Cardiac muscle cell (in vitro differentiated cells and primary cell): ENCODE measurements around the gene IRAK3. TPM values are rescaled to one million over a fixed set of nuclear protein-coding genes. Genes with fewer than 3 reads are reported as not detected.

Experiments used
- DNase-seq, 2 donors: peaks; one replicate each; pipeline versions ENCODE4 v3.0.0 to v3.0.0-alpha.2; 2010 to 2017; ENCODE audit warnings: low read depth in 1 of 2, low spot score in 1 of 2
- H3K27ac ChIP-seq: fragments of 200-600 bp; sonication (generic); 2 replicates; pipeline ENCODE4 v1.5.1; 2016
- H3K27me3 ChIP-seq: fragments of 200-600 bp; sonication (generic); 2 replicates; pipeline ENCODE4 v1.6.0; 2016; ENCODE audit warnings: control low read depth
- H3K36me3 ChIP-seq: fragments of 200-600 bp; sonication (generic); 2 replicates; pipeline ENCODE4 v1.5.1; 2016; ENCODE audit warnings: control low read depth
- H3K4me1 ChIP-seq: fragments of 200-600 bp; sonication (generic); 2 replicates; pipeline ENCODE4 v1.8.1; 2017; ENCODE audit warnings: low read depth, mild to moderate bottlenecking, mixed run types
- H3K4me3 ChIP-seq: fragments of 200-600 bp; sonication (generic); 2 replicates; pipeline ENCODE4 v1.5.1; 2016; ENCODE audit warnings: mild to moderate bottlenecking
- H3K9me3 ChIP-seq: fragments of 200-600 bp; sonication (generic); 2 replicates; pipeline ENCODE4 v1.5.1; 2017; ENCODE audit warnings: low read depth, mild to moderate bottlenecking, control low read depth
- CTCF ChIP-seq: IDR thresholded peaks from 2 replicates; pipeline ENCODE4 v1.5.1; 2012; ENCODE audit warnings: low read depth, mild to moderate bottlenecking, low read length
- polyA plus RNA-seq: library from polyadenylated mRNA; unstranded; fragments of >200 nt; fragmentation: Nextera tagmentation; extraction: Ambion mirVana; gene quantifications from 2 replicates; pipeline ENCODE4 v1.2.1, GENCODE V29; 2016
- total RNA-seq: library from RNA; depleted of rRNA; stranded (reverse); fragments of >200 nt; gene quantifications from 2 replicates; pipeline ENCODE4 v1.2.3, GENCODE V29; 2016

The IRAK3 gene, protein sequence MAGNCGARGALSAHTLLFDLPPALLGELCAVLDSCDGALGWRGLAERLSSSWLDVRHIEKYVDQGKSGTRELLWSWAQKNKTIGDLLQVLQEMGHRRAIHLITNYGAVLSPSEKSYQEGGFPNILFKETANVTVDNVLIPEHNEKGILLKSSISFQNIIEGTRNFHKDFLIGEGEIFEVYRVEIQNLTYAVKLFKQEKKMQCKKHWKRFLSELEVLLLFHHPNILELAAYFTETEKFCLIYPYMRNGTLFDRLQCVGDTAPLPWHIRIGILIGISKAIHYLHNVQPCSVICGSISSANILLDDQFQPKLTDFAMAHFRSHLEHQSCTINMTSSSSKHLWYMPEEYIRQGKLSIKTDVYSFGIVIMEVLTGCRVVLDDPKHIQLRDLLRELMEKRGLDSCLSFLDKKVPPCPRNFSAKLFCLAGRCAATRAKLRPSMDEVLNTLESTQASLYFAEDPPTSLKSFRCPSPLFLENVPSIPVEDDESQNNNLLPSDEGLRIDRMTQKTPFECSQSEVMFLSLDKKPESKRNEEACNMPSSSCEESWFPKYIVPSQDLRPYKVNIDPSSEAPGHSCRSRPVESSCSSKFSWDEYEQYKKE
- 0.14 and 0.27 TPM in 2 replicates for total RNA-seq
- polyA plus RNA-seq, result 0.11 and 0.35 TPM in 2 replicates

DNA sequence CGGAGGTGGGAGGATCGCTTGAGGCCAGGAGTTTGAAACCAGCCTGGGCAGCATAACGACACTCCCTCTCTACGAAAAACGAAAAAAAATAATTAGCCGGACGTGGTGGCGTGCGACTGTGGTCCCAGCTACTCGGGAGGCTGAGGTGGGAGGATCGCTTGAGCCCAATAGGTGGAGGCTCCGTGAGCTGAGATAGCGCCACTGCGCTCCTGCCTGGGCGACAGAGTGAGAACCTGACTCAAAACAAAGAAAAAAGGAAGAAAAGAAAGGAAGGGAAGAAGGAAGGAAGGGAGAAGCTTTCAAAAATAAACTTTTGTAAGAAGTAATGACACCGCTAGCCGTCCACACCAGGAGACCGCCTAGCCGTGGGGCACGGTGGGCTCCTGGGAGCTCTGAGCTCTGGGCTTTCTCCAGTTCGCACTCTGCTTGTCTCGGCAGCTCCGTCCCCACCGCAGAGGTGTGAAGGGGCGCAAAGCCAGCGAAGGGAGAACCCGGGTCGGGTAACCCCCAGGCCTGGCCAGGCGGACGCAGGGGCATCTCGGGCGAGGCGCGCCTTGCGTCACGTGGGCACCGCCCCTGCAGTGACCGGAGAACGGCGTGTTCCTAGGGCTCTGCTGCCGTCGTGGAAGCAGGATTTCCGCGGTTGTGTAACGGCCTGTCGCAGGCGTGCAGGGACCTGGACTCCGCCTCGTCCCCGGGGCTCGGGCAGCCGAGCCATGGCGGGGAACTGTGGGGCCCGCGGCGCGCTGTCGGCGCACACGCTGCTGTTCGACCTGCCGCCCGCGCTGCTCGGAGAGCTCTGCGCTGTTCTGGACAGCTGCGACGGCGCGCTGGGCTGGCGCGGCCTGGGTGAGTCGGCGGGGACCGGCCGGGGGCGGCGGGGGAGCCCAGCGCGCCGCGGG, at the start of gene IRAK3:
IRAK3 (plus strand) TSS at position 631 of the 902 bp plus-strand sequence; CDS start at position 717, 86 bp downstream.
- H3K36me3 ChIP-seq, result no peaks in the 10 kb centered on the region
- H3K27me3 ChIP-seq, result peaks cover 53% of the 10 kb centered on the region
- H3K27ac ChIP-seq, result no peak within 1 kb of the TSS
- no peaks in the 10 kb centered on the region for H3K9me3 ChIP-seq
- TF ChIP-seq CTCF, result no peak
- H3K4me3 ChIP-seq, result peak within 1 kb of the TSS; percentile 30
- H3K4me1 ChIP-seq, result no peaks in the 10 kb centered on the region
- peak; percentile 56 to 83 for DNase-seq

DNA sequence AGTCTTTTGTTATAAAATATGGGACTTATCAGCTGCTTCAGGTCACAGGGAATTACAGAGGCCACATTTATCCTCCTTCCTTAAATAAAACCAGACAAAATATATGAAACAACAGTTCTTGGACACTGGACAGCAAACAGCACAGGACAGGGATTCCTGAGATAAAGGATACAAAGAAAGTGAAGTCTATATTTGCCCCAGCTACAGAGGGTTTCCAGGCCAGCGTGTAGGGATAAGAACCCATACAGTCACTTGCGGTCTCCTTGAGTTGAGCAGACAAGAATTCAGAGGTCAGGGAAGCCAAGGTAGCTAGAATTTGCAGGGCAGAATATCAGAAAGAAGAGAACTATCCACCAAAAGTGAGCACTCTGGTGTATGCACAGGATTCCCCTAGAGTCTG, 49.7 kb upstream of the IRAK3 start:
- Histone ChIP-seq H3K4me3 (no peak overlapping the region), H3K9me3 (no peaks in the 10 kb centered on the region), H3K27ac (peak overlapping the region; percentile 9), H3K27me3 (no peaks in the 10 kb centered on the region), H3K36me3 (peaks cover 9% of the 10 kb centered on the region), H3K4me1 (no peaks in the 10 kb centered on the region)
- no peak for DNase-seq
- TF ChIP-seq CTCF, result no peak

GRCh38 chr12:66140731-66141130, 48.3 kb upstream of the IRAK3 start:
- Histone ChIP-seq H3K9me3 (no peaks in the 10 kb centered on the region), H3K4me1 (no peaks in the 10 kb centered on the region), H3K4me3 (no peak overlapping the region), H3K27me3 (no peaks in the 10 kb centered on the region), H3K36me3 (peaks cover 9% of the 10 kb centered on the region), H3K27ac (no peak overlapping the region)
- no peak for DNase-seq
- TF ChIP-seq CTCF, result no peak

GRCh38 chr12:66141299-66141698, 47.7 kb upstream of the IRAK3 start:
- peaks cover 6% of the 10 kb centered on the region for H3K36me3 ChIP-seq
- no peak for TF ChIP-seq CTCF

GRCh38 chr12:66142826-66143225, 46.2 kb upstream of the IRAK3 start:
- no peaks in the 10 kb centered on the region for H3K4me1 ChIP-seq
- H3K4me3 ChIP-seq, result no peak overlapping the region
- peaks cover 1% of the 10 kb centered on the region for H3K36me3 ChIP-seq
- DNase-seq, result no peak
- H3K9me3 ChIP-seq, result no peaks in the 10 kb centered on the region
- H3K27ac ChIP-seq, result no peak overlapping the region
- no peak for TF ChIP-seq CTCF
- no peaks in the 10 kb centered on the region for H3K27me3 ChIP-seq

More at GRCh38 chr12:66141299-66141698, 47.7 kb upstream of the IRAK3 start:
- no peak overlapping the region for H3K4me3 ChIP-seq
- DNase-seq, result no peak
- H3K4me1 ChIP-seq, result no peaks in the 10 kb centered on the region
- no peak overlapping the region for H3K27ac ChIP-seq
- no peaks in the 10 kb centered on the region for H3K9me3 ChIP-seq
- H3K27me3 ChIP-seq, result no peaks in the 10 kb centered on the region
